Measurements from ENCODE around the gene PRKG1. TPM values are rescaled to one million over a fixed set of nuclear protein-coding genes. Genes with fewer than 3 reads are reported as not detected.

PRKG1 gene
- total and polyA plus RNA-seq, 2 of the 8 experiments (the other 6 are each of a cell fraction or from before 2014, with no cell fraction given): 4.2 to 15.2 TPM

DNA sequence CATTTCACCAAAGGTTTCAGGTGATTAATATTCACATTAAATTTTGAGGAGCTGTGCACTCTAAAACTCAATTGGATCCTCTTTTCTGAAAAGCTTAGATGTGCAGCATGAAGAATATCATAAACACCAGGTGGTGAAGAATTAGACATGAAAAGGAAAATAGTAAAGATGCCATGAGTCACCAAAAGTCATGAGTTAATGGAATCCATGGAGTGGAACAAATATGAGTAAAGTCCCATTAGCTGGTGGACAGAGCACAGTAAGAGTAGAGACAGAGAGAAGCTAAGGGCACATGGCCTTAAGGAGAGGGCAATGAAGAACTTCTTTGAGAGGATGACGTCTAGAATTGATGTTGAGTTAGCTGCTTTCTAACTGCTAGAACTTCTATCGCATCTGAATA lies 353.5 kb downstream of the PRKG1 start:
- no peak overlapping the region for H3K4me3 ChIP-seq (ENCODE audit: extremely low read depth in 1 of 4, insufficient read depth in 2 of 4, low read depth in 3 of 4, low read length in 4 of 4)
- FAIRE-seq: no peak
- no peaks in the 10 kb centered on the region for H4K20me1 ChIP-seq (replicated peaks in 1 of 2; ENCODE audit: control insufficient read depth in 1 of 2, insufficient read depth in 2 of 2, low read length in 2 of 2)

More for the DNA sequence above, 353.5 kb downstream of the PRKG1 start:
- ChIA-PET POLR2A (ENCODE audit: partially characterized antibody) (no interaction called here), CTCF (ENCODE audit: partially characterized antibody) (interaction anchor here (0.6 to 1.3 kb wide), 6 partner anchors 44 to 439 kb away, joined by 3 to 5 read pairs (median 4); no protein-coding TSS in a partner anchor)
- Histone ChIP-seq H3K27me3 (replicated peaks in 1 of 4; ENCODE audit: control insufficient read depth in 3 of 4, extremely low read depth in 1 of 4, insufficient read depth in 3 of 4, low read length in 3 of 4) (no peaks in the 10 kb centered on the region), H3K14ac (ENCODE audit: insufficient read length) (no peak overlapping the region), H3K9ac (replicated peaks in 1 of 4; ENCODE audit: extremely low read depth in 1 of 4, low read depth in 3 of 4, low read length in 3 of 4) (no peak overlapping the region), H2BK5ac (ENCODE audit: low read depth, low read length) (no peak overlapping the region), H4K5ac (ENCODE audit: insufficient read length, low read depth, low read length) (no peak overlapping the region), H2BK12ac (ENCODE audit: low read depth, low read length) (no peak overlapping the region), H4K8ac (ENCODE audit: extremely low read depth, insufficient read depth, low read length) (no peak overlapping the region), H3K9me3 (ENCODE audit: insufficient read depth in 2 of 2, low read depth in 1 of 2, low read length in 1 of 2) (no peaks in the 10 kb centered on the region), H3K18ac (ENCODE audit: extremely low read depth, low read length) (no peak overlapping the region), H3K56ac (replicated peaks; ENCODE audit: insufficient read length, low read depth, low read length) (no peak overlapping the region), H3K4me1 (replicated peaks in 1 of 4; ENCODE audit: control insufficient read depth in 3 of 4, insufficient read depth in 4 of 4, low read length in 3 of 4) (peaks cover 0 to 3% (median 1%) of the 10 kb centered on the region in 4 experiments; a peak in 3 of 7 replicates), H3K23me2 (ENCODE audit: low read depth, low read length) (no peaks in the 10 kb centered on the region; the same call in 1 of the 2 replicates), H3K23ac (ENCODE audit: insufficient read length) (no peak overlapping the region), H3K4me2 (ENCODE audit: insufficient read depth in 1 of 2, low read depth in 2 of 2, low read length in 2 of 2) (no peak overlapping the region), H4K91ac (replicated peaks; ENCODE audit: insufficient read length, low read length) (no peak overlapping the region), H3K36me3 (ENCODE audit: control insufficient read depth in 2 of 4, insufficient read depth in 4 of 4, low read length in 3 of 4) (no peaks in the 10 kb centered on the region), H2AFZ (ENCODE audit: low read length) (no peak overlapping the region), H2BK20ac (ENCODE audit: low read length) (no peak overlapping the region), H2BK120ac (replicated peaks; ENCODE audit: low read depth, low read length) (no peak overlapping the region), H3K4ac (replicated peaks; ENCODE audit: insufficient read length, low read depth, low read length) (no peak overlapping the region), H3K79me2 (ENCODE audit: control insufficient read depth in 1 of 2, insufficient read depth in 2 of 2, low read length in 2 of 2) (no peaks in the 10 kb centered on the region), H2AK5ac (ENCODE audit: low read depth, low read length) (no peak overlapping the region), H2BK15ac (ENCODE audit: low read length) (no peak overlapping the region), H3K79me1 (ENCODE audit: low read depth, low read length) (no peaks in the 10 kb centered on the region), H3K27ac (ENCODE audit: low read depth, low read length) (no peak overlapping the region)
- no peak for DNase-seq (ENCODE audit: low read depth in 1 of 2, low spot score in 2 of 2)
- WGBS, 2 experiments (ENCODE audit: extremely low coverage in 1 of 2, insufficient coverage in 1 of 2, insufficient read length in 1 of 2, insufficient replicate concordance in 2 of 2, low coverage in 1 of 2, low lambda C conversion rate in 2 of 2, missing lambda C conversion rate in 1 of 2): 92% methylated on average over 2 of the region's 2 CpGs; no CpG with 5 or more reads in 1 of the 2 experiments
- TF ChIP-seq RFX5 (IDR thresholded peaks at IDR 0.05; ENCODE audit: borderline replicate concordance, low read depth, low read length) (no peak), BACH1 (IDR thresholded peaks at IDR 0.05; ENCODE audit: low read length) (no peak), GABPA (IDR thresholded peaks at IDR 0.05; ENCODE audit: borderline replicate concordance, insufficient read depth, low read length) (no peak), RBBP5 (IDR thresholded peaks at IDR 0.05; ENCODE audit: borderline replicate concordance, low read depth, low read length) (no peak), TAF7 (optimal IDR thresholded peaks at IDR 0.05; ENCODE audit: borderline replicate concordance, low read depth, low read length) (no peak), EP300 (IDR thresholded peaks at IDR 0.05; ENCODE audit: borderline replicate concordance in 1 of 2, low read depth in 2 of 2, low read length in 2 of 2) (no peak), EGR1 (IDR thresholded peaks at IDR 0.05; ENCODE audit: borderline replicate concordance, low read depth, low read length) (no peak), MAFK (IDR thresholded peaks at IDR 0.05; ENCODE audit: low read depth, low read length) (no peak)

All from H1 (cell line).